ENCODE data around the gene COMMD9. TPM values are rescaled to one million over a fixed set of nuclear protein-coding genes. Genes with fewer than 3 reads are reported as not detected.

The COMMD9 gene
- total and polyA plus RNA-seq, 2 of the 8 experiments (the other 6 are each of a cell fraction or from before 2014, with no cell fraction given): 42.5 to 49.1 TPM

DNA sequence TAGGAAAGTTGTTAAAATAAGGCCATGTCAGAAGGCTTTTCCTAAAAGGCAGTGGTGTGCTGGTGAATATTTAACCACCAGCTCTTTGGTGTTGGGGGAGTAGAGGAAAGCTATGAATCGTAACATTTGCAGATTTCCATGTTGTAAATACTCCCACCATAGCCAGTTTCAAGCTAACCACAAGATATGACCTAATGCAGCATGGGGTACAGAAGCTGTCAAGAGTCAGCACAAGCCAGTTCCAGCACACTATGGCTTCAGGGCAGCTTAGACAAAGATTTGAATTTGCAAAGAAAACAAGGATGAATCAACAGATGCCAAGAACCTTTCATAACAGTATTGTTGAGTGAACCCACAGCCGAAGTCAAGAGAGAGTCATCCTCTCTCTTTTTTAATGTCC, 40.0 kb downstream of the COMMD9 start:
- H2BK20ac ChIP-seq (ENCODE audit: low read length): no peak overlapping the region
- no peak overlapping the region for H3K18ac ChIP-seq (ENCODE audit: extremely low read depth, low read length)
- H3K56ac ChIP-seq (replicated peaks; ENCODE audit: insufficient read length, low read depth, low read length): no peak overlapping the region
- no peak overlapping the region for H3K4me2 ChIP-seq (ENCODE audit: insufficient read depth in 1 of 2, low read depth in 2 of 2, low read length in 2 of 2)
- H4K5ac ChIP-seq (ENCODE audit: insufficient read length, low read depth, low read length): no peak overlapping the region
- DNase-seq (ENCODE audit: low read depth in 1 of 2, low spot score in 2 of 2) (no peak), FAIRE-seq (no peak)
- H3K4ac ChIP-seq (replicated peaks; ENCODE audit: insufficient read length, low read depth, low read length): no peak overlapping the region
- peaks cover 0 to 6% of the 10 kb centered on the region in 2 experiments; a peak in 1 of 4 replicates for H3K9me3 ChIP-seq (ENCODE audit: insufficient read depth in 2 of 2, low read depth in 1 of 2, low read length in 1 of 2)
- ChIA-PET CTCF (ENCODE audit: partially characterized antibody) (interaction anchor here (0.7 to 4.1 kb wide), 9 partner anchors 8 to 644 kb away, joined by 3 to 25 read pairs (median 4); no protein-coding TSS in a partner anchor), POLR2A (ENCODE audit: partially characterized antibody) (no interaction called here)
- WGBS, 2 experiments (ENCODE audit: extremely low coverage in 1 of 2, insufficient coverage in 1 of 2, insufficient read length in 1 of 2, insufficient replicate concordance in 2 of 2, low coverage in 1 of 2, low lambda C conversion rate in 2 of 2, missing lambda C conversion rate in 1 of 2): 86% methylated on average over 2 of the region's 2 CpGs; no CpG with 5 or more reads in 1 of the 2 experiments
- H2AK5ac ChIP-seq (ENCODE audit: low read depth, low read length): no peak overlapping the region
- H2AFZ ChIP-seq (ENCODE audit: low read length): no peak overlapping the region
- H3K14ac ChIP-seq (ENCODE audit: insufficient read length): no peak overlapping the region
- no peaks in the 10 kb centered on the region for H3K79me2 ChIP-seq (ENCODE audit: control insufficient read depth in 1 of 2, insufficient read depth in 2 of 2, low read length in 2 of 2)
- H3K27ac ChIP-seq (ENCODE audit: low read depth, low read length): no peak overlapping the region
- H2BK5ac ChIP-seq (ENCODE audit: low read depth, low read length): no peak overlapping the region
- H3K23ac ChIP-seq (ENCODE audit: insufficient read length): no peak overlapping the region
- H3K9ac ChIP-seq (replicated peaks in 1 of 4; ENCODE audit: extremely low read depth in 1 of 4, low read depth in 3 of 4, low read length in 3 of 4): no peak overlapping the region
- no peak overlapping the region for H2BK15ac ChIP-seq (ENCODE audit: low read length)
- no peak overlapping the region for H4K8ac ChIP-seq (ENCODE audit: extremely low read depth, insufficient read depth, low read length)
- no peaks in the 10 kb centered on the region for H3K27me3 ChIP-seq (replicated peaks in 1 of 4; ENCODE audit: control insufficient read depth in 3 of 4, extremely low read depth in 1 of 4, insufficient read depth in 3 of 4, low read length in 3 of 4)
- H2BK12ac ChIP-seq (ENCODE audit: low read depth, low read length): no peak overlapping the region
- no peaks in the 10 kb centered on the region for H3K79me1 ChIP-seq (ENCODE audit: low read depth, low read length)
- no peak overlapping the region for H3K4me3 ChIP-seq (ENCODE audit: extremely low read depth in 1 of 4, insufficient read depth in 2 of 4, low read depth in 3 of 4, low read length in 4 of 4)
- no peaks in the 10 kb centered on the region for H4K20me1 ChIP-seq (replicated peaks in 1 of 2; ENCODE audit: control insufficient read depth in 1 of 2, insufficient read depth in 2 of 2, low read length in 2 of 2)
- H3K4me1 ChIP-seq (replicated peaks in 1 of 4; ENCODE audit: control insufficient read depth in 3 of 4, insufficient read depth in 4 of 4, low read length in 3 of 4): no peaks in the 10 kb centered on the region
- H4K91ac ChIP-seq (replicated peaks; ENCODE audit: insufficient read length, low read length): no peak overlapping the region
- H3K36me3 ChIP-seq (ENCODE audit: control insufficient read depth in 2 of 4, insufficient read depth in 4 of 4, low read length in 3 of 4): no peaks in the 10 kb centered on the region
- no peak overlapping the region for H2BK120ac ChIP-seq (replicated peaks; ENCODE audit: low read depth, low read length)
- no peaks in the 10 kb centered on the region for H3K23me2 ChIP-seq (ENCODE audit: low read depth, low read length)
- TF ChIP-seq E2F6 (IDR thresholded peaks at IDR 0.05) (no peak), CTBP2 (IDR thresholded peaks at IDR 0.05; ENCODE audit: borderline replicate concordance, insufficient read depth, insufficient read length, low read length) (no peak), EGR1 (IDR thresholded peaks at IDR 0.05; ENCODE audit: borderline replicate concordance, low read depth, low read length) (no peak), CTCF (IDR thresholded peaks at IDR 0.05; ENCODE audit: control extremely low read depth in 1 of 3, insufficient read depth in 1 of 3, low read depth in 1 of 3, low read length in 3 of 3) (no peak), RNF2 (IDR thresholded peaks at IDR 0.05; ENCODE audit: borderline replicate concordance, low read depth, low read length, missing control alignments, poor library complexity, severe bottlenecking) (no peak), RFX5 (IDR thresholded peaks at IDR 0.05; ENCODE audit: borderline replicate concordance, low read depth, low read length) (no peak), SIN3A (conservative IDR thresholded peaks at IDR 0.05 in 1 of 2, IDR thresholded peaks at IDR 0.05 in 1 of 2; ENCODE audit: low read depth in 1 of 2, low read length in 2 of 2) (no peak), CBX8 (IDR thresholded peaks at IDR 0.05; ENCODE audit: borderline replicate concordance, low read depth, low read length) (no peak), CREB1 (IDR thresholded peaks at IDR 0.05) (no peak), KDM5A (IDR thresholded peaks at IDR 0.05; ENCODE audit: low read length) (no peak)

All from H1 (cell line).